H1 (cell line): Measurements from ENCODE around the gene PRSS22. TPM values are rescaled to one million over a fixed set of nuclear protein-coding genes. Genes with fewer than 3 reads are reported as not detected.

Experiments used
- CTCF ChIA-PET: fragments of 300-600 bp; sonication (Branson Sonifier 250); formaldehyde crosslinking; loops from one replicate; lab custom pipeline; 2021; ENCODE audit not compliant: partially characterized antibody; lab: Charles Lee
- POLR2A ChIA-PET: fragments of 300-600 bp; sonication (Branson Sonifier 250); formaldehyde crosslinking; loops from one replicate; lab custom pipeline; 2021; ENCODE audit warnings: inconsistent platforms; ENCODE audit not compliant: partially characterized antibody; lab: Charles Lee
- DNase-seq, 2 experiments: peaks; one replicate each; pipeline versions ENCODE4 v3.0.0 to v3.0.0-alpha.2; 2010 to 2022; ENCODE audit warnings: low spot score in 2 of 2, low read depth in 1 of 2, mixed read lengths in 1 of 2
- FAIRE-seq: peaks from 2 replicates; lab custom pipeline; 2011; peaks lifted over from hg19 to GRCh38; lab: Jason Lieb, UNC
- H2AFZ ChIP-seq: 2 replicates; pipeline ENCODE4 v1.8.1; 2012; ENCODE audit warnings: low read length, inconsistent platforms
- H2AK5ac ChIP-seq: 2 replicates; pipeline ENCODE4 v1.6.1; 2013; ENCODE audit warnings: low read depth, low read length
- H2BK120ac ChIP-seq: replicated peaks from 2 replicates; pipeline ENCODE3; 2013; ENCODE audit warnings: low read depth, low read length, inconsistent platforms
- H2BK12ac ChIP-seq: 2 replicates; pipeline ENCODE4 v1.6.1; 2013; ENCODE audit warnings: low read depth, low read length
- H2BK15ac ChIP-seq: 2 replicates; pipeline ENCODE4 v1.6.1; 2013; ENCODE audit warnings: low read length
- H2BK20ac ChIP-seq: 2 replicates; pipeline ENCODE4 v1.6.1; 2013; ENCODE audit warnings: low read length
- H2BK5ac ChIP-seq: 2 replicates; pipeline ENCODE4 v1.6.1; 2013; ENCODE audit warnings: low read depth, low read length
- H3K14ac ChIP-seq: 2 replicates; pipeline ENCODE4 v1.6.1; 2013; ENCODE audit warnings: inconsistent platforms; ENCODE audit not compliant: insufficient read length
- H3K18ac ChIP-seq: 2 replicates; pipeline ENCODE4 v1.6.1; 2013; ENCODE audit warnings: low read length; ENCODE audit errors: extremely low read depth
- H3K23ac ChIP-seq: 2 replicates; pipeline ENCODE4 v1.6.1; 2013; ENCODE audit warnings: inconsistent platforms; ENCODE audit not compliant: insufficient read length
- H3K23me2 ChIP-seq: 2 replicates; pipeline ENCODE4 v1.6.1; 2013; ENCODE audit warnings: low read depth, low read length
- H3K27ac ChIP-seq: 2 replicates; pipeline ENCODE4 v1.6.1; 2011; ENCODE audit warnings: low read depth, low read length, inconsistent platforms
- H3K27me3 ChIP-seq, 4 experiments: replicated peaks in 1 of 4; 1 replicate in 1 of 4; 2 replicates in 3 of 4; pipeline versions ENCODE4 v1.6.1 to v1.8.1; 2011 to 2013; ENCODE audit warnings: low read length in 3 of 4, mild to moderate bottlenecking in 3 of 4, inconsistent platforms in 2 of 4, mixed read lengths in 2 of 4, moderate library complexity in 1 of 4; ENCODE audit not compliant: control insufficient read depth in 3 of 4, insufficient read depth in 3 of 4; ENCODE audit errors: extremely low read depth in 1 of 4
- H3K36me3 ChIP-seq, 4 experiments: 2 replicates each; pipeline versions ENCODE4 v1.6.1 to v1.8.1; 2011 to 2013; ENCODE audit warnings: mild to moderate bottlenecking in 4 of 4, low read length in 3 of 4, moderate library complexity in 2 of 4, control low read depth in 1 of 4, inconsistent platforms in 1 of 4; ENCODE audit not compliant: insufficient read depth in 4 of 4, control insufficient read depth in 2 of 4
- H3K4ac ChIP-seq: replicated peaks from 2 replicates; pipeline ENCODE3; 2013; ENCODE audit warnings: low read length, low read depth, mixed read lengths, inconsistent platforms; ENCODE audit not compliant: insufficient read length
- H3K4me1 ChIP-seq, 4 experiments: replicated peaks in 1 of 4; 1 replicate in 1 of 4; 2 replicates in 3 of 4; pipeline versions ENCODE4 v1.6.1 to v1.8.1; 2011 to 2013; ENCODE audit warnings: low read length in 3 of 4, inconsistent platforms in 2 of 4, mixed read lengths in 1 of 4; ENCODE audit not compliant: insufficient read depth in 4 of 4, control insufficient read depth in 3 of 4
- H3K4me2 ChIP-seq, 2 experiments: 2 replicates each; pipeline versions ENCODE4 v1.6.1 to v1.8.1; 2011 to 2013; ENCODE audit warnings: low read depth in 2 of 2, low read length in 2 of 2, control low read depth in 1 of 2, inconsistent platforms in 1 of 2, mild to moderate bottlenecking in 1 of 2; ENCODE audit not compliant: insufficient read depth in 1 of 2
- H3K4me3 ChIP-seq, 4 experiments: fragments of 200-600, 300-600 bp in 1 of 4; sonication (generic), shearing (Covaris generic), sonication (Bioruptor Twin) in 1 of 4; 2 replicates each; pipeline versions ENCODE4 v1.5.1 to v1.8.1; 2011 to 2016; ENCODE audit warnings: low read length in 4 of 4, low read depth in 3 of 4, control low read depth in 2 of 4, inconsistent platforms in 2 of 4, mild to moderate bottlenecking in 2 of 4, mixed read lengths in 1 of 4, moderate library complexity in 1 of 4; ENCODE audit not compliant: insufficient read depth in 2 of 4; ENCODE audit errors: extremely low read depth in 1 of 4
- H3K56ac ChIP-seq: replicated peaks from 2 replicates; pipeline ENCODE3; 2013; ENCODE audit warnings: low read depth, mild to moderate bottlenecking, mixed read lengths, low read length, inconsistent platforms; ENCODE audit not compliant: insufficient read length
- H3K79me1 ChIP-seq: 2 replicates; pipeline ENCODE4 v1.6.1; 2013; ENCODE audit warnings: low read depth, low read length, control low read depth
- H3K79me2 ChIP-seq, 2 experiments: 2 replicates each; pipeline versions ENCODE4 v1.6.1 to v1.8.1; 2012 to 2013; ENCODE audit warnings: low read length in 2 of 2, mild to moderate bottlenecking in 2 of 2, inconsistent platforms in 1 of 2; ENCODE audit not compliant: insufficient read depth in 2 of 2, control insufficient read depth in 1 of 2
- H3K9ac ChIP-seq, 4 experiments: replicated peaks in 1 of 4; 1 replicate in 1 of 4; 2 replicates in 3 of 4; pipeline versions ENCODE4 v1.6.1 to v1.8.1; 2011 to 2013; ENCODE audit warnings: low read depth in 3 of 4, low read length in 3 of 4, control low read depth in 2 of 4, mild to moderate bottlenecking in 2 of 4, moderate library complexity in 2 of 4, inconsistent platforms in 1 of 4; ENCODE audit errors: extremely low read depth in 1 of 4
- H3K9me3 ChIP-seq, 2 experiments: 2 replicates each; pipeline versions ENCODE4 v1.6.1 to v1.8.1; 2012 to 2013; ENCODE audit warnings: mild to moderate bottlenecking in 2 of 2, moderate library complexity in 2 of 2, control low read depth in 1 of 2, inconsistent platforms in 1 of 2, low read depth in 1 of 2, low read length in 1 of 2, mixed read lengths in 1 of 2; ENCODE audit not compliant: insufficient read depth in 2 of 2
- H4K20me1 ChIP-seq, 2 experiments: replicated peaks in 1 of 2; 2 replicates each; pipeline versions ENCODE3 to v1.8.1; 2011 to 2013; ENCODE audit warnings: inconsistent platforms in 2 of 2, low read length in 2 of 2, mild to moderate bottlenecking in 1 of 2; ENCODE audit not compliant: insufficient read depth in 2 of 2, control insufficient read depth in 1 of 2
- H4K5ac ChIP-seq: 2 replicates; pipeline ENCODE4 v1.6.1; 2013; ENCODE audit warnings: low read length, low read depth, mixed read lengths, inconsistent platforms; ENCODE audit not compliant: insufficient read length
- H4K8ac ChIP-seq: 2 replicates; pipeline ENCODE4 v1.8.0; 2013; ENCODE audit warnings: mild to moderate bottlenecking, moderate library complexity, low read length, inconsistent platforms; ENCODE audit not compliant: insufficient read depth; ENCODE audit errors: extremely low read depth
- H4K91ac ChIP-seq: replicated peaks from 2 replicates; pipeline ENCODE3; 2013; ENCODE audit warnings: low read length, mixed read lengths, inconsistent platforms; ENCODE audit not compliant: insufficient read length
- ASH2L ChIP-seq: fragments of 200-600, 300-600 bp; sonication (generic); IDR thresholded peaks from one replicate; pipeline ENCODE4 v1.7.1; 2017; ENCODE audit warnings: low read length
- BRCA1 ChIP-seq: IDR thresholded peaks from 2 replicates; pipeline ENCODE4 v1.6.1; 2012; ENCODE audit warnings: low read depth, low read length, improper control_type of control experiment
- CEBPB ChIP-seq: IDR thresholded peaks from 2 replicates; pipeline ENCODE4 v1.6.1; 2012; ENCODE audit warnings: low read depth, low read length
- CHD2 ChIP-seq: IDR thresholded peaks from 2 replicates; pipeline ENCODE4 v1.6.1; 2012; ENCODE audit warnings: low read length, improper control_type of control experiment
- EZH2 ChIP-seq: fragments of 200-600 bp; sonication (generic); IDR thresholded peaks from 2 replicates; pipeline ENCODE4 v1.7.1; 2012; ENCODE audit warnings: low read depth, mild to moderate bottlenecking, moderate library complexity, low read length, inconsistent platforms; ENCODE audit not compliant: severe bottlenecking
- GABPA ChIP-seq: IDR thresholded peaks from 2 replicates; pipeline ENCODE4 v1.6.1; 2011; ENCODE audit warnings: mild to moderate bottlenecking, low read length, moderate library complexity, borderline replicate concordance; ENCODE audit not compliant: insufficient read depth
- GTF2F1 ChIP-seq: IDR thresholded peaks from 2 replicates; pipeline ENCODE4 v1.6.1; 2012; ENCODE audit warnings: low read depth, low read length, improper control_type of control experiment, borderline replicate concordance
- HDAC6 ChIP-seq: IDR thresholded peaks from one replicate; pipeline ENCODE4 v1.7.1; 2012; ENCODE audit warnings: low read depth, mild to moderate bottlenecking, inconsistent platforms, low read length, moderate library complexity
- JUN ChIP-seq: IDR thresholded peaks from 2 replicates; pipeline ENCODE4 v1.6.1; 2011; ENCODE audit warnings: low read depth, mild to moderate bottlenecking, improper control_type of control experiment, low read length
- KDM5A ChIP-seq: fragments of 200-600 bp; IDR thresholded peaks from 2 replicates; pipeline ENCODE4 v1.7.1; 2012; ENCODE audit warnings: mild to moderate bottlenecking, low read length, inconsistent platforms, mixed read lengths
- PHF8 ChIP-seq: fragments of 200-600 bp; sonication (generic); conservative IDR thresholded peaks from 2 replicates; pipeline ENCODE4 v1.7.1; 2012; ENCODE audit warnings: low read depth, mild to moderate bottlenecking, inconsistent platforms, low read length, moderate library complexity
- RFX5 ChIP-seq: IDR thresholded peaks from 2 replicates; pipeline ENCODE4 v1.6.1; 2011; ENCODE audit warnings: low read depth, low read length, improper control_type of control experiment, borderline replicate concordance
- SAP30 ChIP-seq: fragments of 300-600 bp; sonication (generic); IDR thresholded peaks from 2 replicates; pipeline ENCODE4 v1.7.1; 2012; ENCODE audit warnings: low read length, moderate library complexity, mild to moderate bottlenecking, inconsistent platforms; ENCODE audit not compliant: insufficient read depth, insufficient replicate concordance
- SP4 ChIP-seq: IDR thresholded peaks from 2 replicates; pipeline ENCODE4 v1.6.1; 2012; ENCODE audit warnings: low read length, inconsistent platforms
- TAF7 ChIP-seq: optimal IDR thresholded peaks from 2 replicates; pipeline ENCODE3; 2011; ENCODE audit warnings: low read depth, mild to moderate bottlenecking, inconsistent platforms, low read length, moderate library complexity, borderline replicate concordance
- WGBS, 2 experiments: shearing (Covaris generic) in 1 of 2; methylation state at CpG; one replicate each; pipeline versions ENCODE4 v1.1.6 to v1.1.7; 2013 to 2015; ENCODE audit warnings: low lambda C conversion rate in 2 of 2, mixed read lengths in 2 of 2, inconsistent platforms in 1 of 2, low coverage in 1 of 2, missing lambda C conversion rate in 1 of 2; ENCODE audit not compliant: insufficient replicate concordance in 2 of 2, insufficient coverage in 1 of 2, insufficient read length in 1 of 2; ENCODE audit errors: extremely low coverage in 1 of 2, missing lambda C conversion rate in 1 of 2; 5-methylcytosine and 5-hydroxymethylcytosine counted together
- polyA plus RNA-seq, 7 experiments: library from polyadenylated mRNA; depleted of rRNA in 3 of 7; stranded (reverse) in 5 of 7; unstranded in 2 of 7; fragments of >200 nt in 5 of 7; fragments of 200-250 nt in 2 of 7; gene quantifications; 1 replicate in 5 of 7; 2 replicates in 1 of 7; 4 replicates in 1 of 7; pipeline versions ENCODE4 v1.2.1 to v1.2.3, GENCODE V29; 2011 to 2013; ENCODE audit warnings: missing spikeins in 2 of 7, mixed read lengths in 2 of 7
- total RNA-seq: library from RNA; stranded (reverse); fragmentation: NEBNext Ultra II Directional; extraction: Animal tissue kit (Norgen Biotek cat#: 25700); gene quantifications from 2 replicates; pipeline ENCODE4 v1.2.1, GENCODE V29; 2021

The PRSS22 gene
- total and polyA plus RNA-seq, 2 of the 8 experiments (the other 6 are each of a cell fraction or from before 2014, with no cell fraction given) = 4.0 to 4.4 TPM

- FAIRE-seq = no peak
- Histone ChIP-seq H3K23me2 (peaks cover 4% of the 10 kb centered on the region; the same call in 1 of the 2 replicates), H2BK12ac (no peak overlapping the region), H3K4me1 (peaks cover 0 to 2% (median 0%) of the 10 kb centered on the region in 4 experiments; a peak in 2 of 7 replicates), H2BK120ac (no peak overlapping the region), H4K91ac (peak overlapping the region; percentile 55), H3K79me2 (no peaks in the 10 kb centered on the region), H3K23ac (no peak overlapping the region), H2BK5ac (no peak overlapping the region), H2BK15ac (no peak overlapping the region), H4K20me1 (no peaks in the 10 kb centered on the region), H4K5ac (peak overlapping the region; percentile 73), H3K9ac (peak overlapping the region; percentile 48 to 83 (median 73)), H2AFZ (no peak overlapping the region), H3K4ac (peak overlapping the region; percentile 1), H3K4me3 (peak overlapping the region; percentile 56 to 85 (median 70)), H3K79me1 (no peaks in the 10 kb centered on the region), H3K56ac (peak overlapping the region; percentile 0), H3K27ac (peak overlapping the region; percentile 63), H4K8ac (peak overlapping the region; percentile 85), H3K9me3 (no peaks in the 10 kb centered on the region), H3K36me3 (no peaks in the 10 kb centered on the region), H3K14ac (no peak overlapping the region), H3K27me3 (no peaks in the 10 kb centered on the region), H3K4me2 (peak overlapping the region; percentile 58 to 89), H3K18ac (peak overlapping the region; percentile 7; the same call in 1 of the 2 replicates), H2AK5ac (no peak overlapping the region), H2BK20ac (no peak overlapping the region)
- DNase-seq = no peak
- POLR2A ChIA-PET = interaction anchor here (2.6 kb wide), 1 partner anchor 22 kb away, joined by 11 read pairs; the partner anchor contains the start of gene FLYWCH2
- 4% methylated on average over 32 of the region's 32 CpGs; no CpG with 5 or more reads in 1 of the 2 experiments for WGBS, 2 experiments
- CTCF ChIA-PET = interaction anchor here (3.2 kb wide), 1 partner anchor 16 kb away, joined by 29 read pairs; no protein-coding TSS in a partner anchor
- no peak for TF ChIP-seq TAF7
- no peak for TF ChIP-seq SAP30
- no peak for TF ChIP-seq BRCA1
- TF ChIP-seq SP4 = no peak
- TF ChIP-seq ASH2L = no peak
- no peak for TF ChIP-seq KDM5A
- TF ChIP-seq GABPA = no peak
- no peak for TF ChIP-seq EZH2
- TF ChIP-seq PHF8 = no peak
- TF ChIP-seq HDAC6 = no peak
- TF ChIP-seq JUN = no peak
- TF ChIP-seq CHD2 = no peak
- no peak for TF ChIP-seq CEBPB
- no peak for TF ChIP-seq GTF2F1
- no peak for TF ChIP-seq RFX5
Measured at GRCh38 chr16:2904922-2905240, 46.9 kb upstream of the PRSS22 start.
